ENCODE data around the gene XPNPEP1. TPM values are rescaled to one million over a fixed set of nuclear protein-coding genes. Genes with fewer than 3 reads are reported as not detected.

The XPNPEP1 gene
- total RNA-seq, 1 donor from 2014 or later: 94.6 TPM

DNA sequence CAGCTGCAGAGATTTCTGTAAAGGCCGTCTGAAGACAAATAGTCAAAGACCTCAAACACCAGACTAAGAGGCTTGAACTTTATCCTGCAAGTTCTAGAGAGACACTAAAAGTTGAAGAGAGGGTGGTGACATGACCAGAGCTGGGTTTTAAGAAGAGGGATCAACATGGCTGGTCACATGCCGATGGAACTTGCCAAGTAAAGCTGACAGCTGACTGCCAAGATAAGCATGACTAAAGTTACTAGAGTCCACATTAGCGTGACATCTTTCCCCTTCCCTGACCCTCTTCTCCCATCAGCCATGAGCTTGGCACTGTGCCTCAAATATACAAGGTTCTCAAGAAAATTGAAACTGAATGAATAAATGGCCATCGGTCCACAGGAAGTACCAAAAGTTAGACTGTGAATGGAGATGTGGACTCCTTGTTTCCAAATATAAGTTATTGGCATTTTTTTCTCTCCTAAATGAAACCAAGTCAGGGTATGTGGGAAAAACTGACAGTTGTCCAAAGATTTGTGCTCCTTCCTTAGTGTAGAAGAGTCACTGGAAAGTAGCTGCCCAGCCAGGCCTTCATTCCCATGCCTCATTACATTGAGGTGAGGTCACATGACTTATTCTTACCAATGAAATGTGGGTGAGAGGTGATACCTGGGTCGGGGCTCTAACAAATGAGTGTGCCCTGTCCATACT, 24.5 kb downstream of the XPNPEP1 start:
- Histone ChIP-seq H3K4me3 (ENCODE audit: low read depth, low read length) (no peak overlapping the region), H3K36me3 (ENCODE audit: control insufficient read depth, insufficient read depth, low read length) (no peaks in the 10 kb centered on the region), H3K27me3 (ENCODE audit: control insufficient read depth, insufficient read depth, low read length) (no peaks in the 10 kb centered on the region)
- no peak for DNase-seq (ENCODE audit: low read depth)
- TF ChIP-seq, protein P1, sequence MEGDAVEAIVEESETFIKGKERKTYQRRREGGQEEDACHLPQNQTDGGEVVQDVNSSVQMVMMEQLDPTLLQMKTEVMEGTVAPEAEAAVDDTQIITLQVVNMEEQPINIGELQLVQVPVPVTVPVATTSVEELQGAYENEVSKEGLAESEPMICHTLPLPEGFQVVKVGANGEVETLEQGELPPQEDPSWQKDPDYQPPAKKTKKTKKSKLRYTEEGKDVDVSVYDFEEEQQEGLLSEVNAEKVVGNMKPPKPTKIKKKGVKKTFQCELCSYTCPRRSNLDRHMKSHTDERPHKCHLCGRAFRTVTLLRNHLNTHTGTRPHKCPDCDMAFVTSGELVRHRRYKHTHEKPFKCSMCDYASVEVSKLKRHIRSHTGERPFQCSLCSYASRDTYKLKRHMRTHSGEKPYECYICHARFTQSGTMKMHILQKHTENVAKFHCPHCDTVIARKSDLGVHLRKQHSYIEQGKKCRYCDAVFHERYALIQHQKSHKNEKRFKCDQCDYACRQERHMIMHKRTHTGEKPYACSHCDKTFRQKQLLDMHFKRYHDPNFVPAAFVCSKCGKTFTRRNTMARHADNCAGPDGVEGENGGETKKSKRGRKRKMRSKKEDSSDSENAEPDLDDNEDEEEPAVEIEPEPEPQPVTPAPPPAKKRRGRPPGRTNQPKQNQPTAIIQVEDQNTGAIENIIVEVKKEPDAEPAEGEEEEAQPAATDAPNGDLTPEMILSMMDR (IDR thresholded peaks at IDR 0.05; ENCODE audit: insufficient read depth, low read length, poor library complexity, severe bottlenecking): no peak

DNA sequence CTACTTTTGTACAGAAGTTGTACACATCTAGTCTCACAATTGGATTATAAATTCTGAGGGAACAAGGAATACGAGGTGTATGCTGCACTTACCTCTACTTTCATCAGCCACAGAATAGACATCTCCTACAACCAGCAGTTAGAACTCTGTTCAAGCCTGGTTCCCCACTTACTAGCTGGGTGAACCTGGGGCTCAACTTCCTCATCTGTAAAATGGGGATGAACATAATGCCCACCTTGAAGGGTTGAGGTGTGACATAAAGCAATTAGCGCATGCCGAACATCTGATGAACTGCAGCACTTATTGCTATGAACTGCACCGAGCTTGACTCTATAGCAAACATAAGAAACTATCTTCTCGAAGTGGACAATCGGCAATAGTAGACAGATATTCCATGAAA, 25.3 kb downstream of the XPNPEP1 start:
- no peak for DNase-seq (ENCODE audit: low read depth)
- TF ChIP-seq, protein P1 (IDR thresholded peaks at IDR 0.05; ENCODE audit: insufficient read depth, low read length, poor library complexity, severe bottlenecking): no peak
- Histone ChIP-seq H3K4me3 (ENCODE audit: low read depth, low read length) (no peak overlapping the region), H3K27me3 (ENCODE audit: control insufficient read depth, insufficient read depth, low read length) (no peaks in the 10 kb centered on the region), H3K36me3 (ENCODE audit: control insufficient read depth, insufficient read depth, low read length) (no peaks in the 10 kb centered on the region)

DNA sequence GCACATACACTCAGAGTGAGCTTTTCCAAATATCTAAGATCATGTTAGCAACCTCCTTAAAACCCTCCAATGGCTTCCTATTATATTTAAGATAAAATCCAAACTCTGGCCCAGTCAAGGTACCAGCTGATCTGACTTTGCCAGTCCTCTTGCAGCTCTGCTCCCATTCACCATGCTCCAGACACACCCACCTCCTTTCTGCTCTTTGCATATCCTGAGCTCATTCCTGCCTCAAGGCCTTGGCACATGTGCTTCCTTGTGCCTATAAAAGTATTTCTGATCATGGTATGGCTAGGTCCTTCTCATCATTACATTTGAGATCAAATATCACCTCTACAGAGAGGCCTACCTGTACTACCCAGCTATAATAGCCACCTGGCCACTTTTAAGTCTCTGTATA, 27.5 kb downstream of the XPNPEP1 start:
- H3K4me3 ChIP-seq (ENCODE audit: low read depth, low read length): no peak overlapping the region
- DNase-seq (ENCODE audit: low read depth): no peak
- peaks cover 2% of the 10 kb centered on the region for H3K36me3 ChIP-seq (ENCODE audit: control insufficient read depth, insufficient read depth, low read length)
- TF ChIP-seq, protein P1 (IDR thresholded peaks at IDR 0.05; ENCODE audit: insufficient read depth, low read length, poor library complexity, severe bottlenecking): no peak
- no peaks in the 10 kb centered on the region for H3K27me3 ChIP-seq (ENCODE audit: control insufficient read depth, insufficient read depth, low read length)

DNA sequence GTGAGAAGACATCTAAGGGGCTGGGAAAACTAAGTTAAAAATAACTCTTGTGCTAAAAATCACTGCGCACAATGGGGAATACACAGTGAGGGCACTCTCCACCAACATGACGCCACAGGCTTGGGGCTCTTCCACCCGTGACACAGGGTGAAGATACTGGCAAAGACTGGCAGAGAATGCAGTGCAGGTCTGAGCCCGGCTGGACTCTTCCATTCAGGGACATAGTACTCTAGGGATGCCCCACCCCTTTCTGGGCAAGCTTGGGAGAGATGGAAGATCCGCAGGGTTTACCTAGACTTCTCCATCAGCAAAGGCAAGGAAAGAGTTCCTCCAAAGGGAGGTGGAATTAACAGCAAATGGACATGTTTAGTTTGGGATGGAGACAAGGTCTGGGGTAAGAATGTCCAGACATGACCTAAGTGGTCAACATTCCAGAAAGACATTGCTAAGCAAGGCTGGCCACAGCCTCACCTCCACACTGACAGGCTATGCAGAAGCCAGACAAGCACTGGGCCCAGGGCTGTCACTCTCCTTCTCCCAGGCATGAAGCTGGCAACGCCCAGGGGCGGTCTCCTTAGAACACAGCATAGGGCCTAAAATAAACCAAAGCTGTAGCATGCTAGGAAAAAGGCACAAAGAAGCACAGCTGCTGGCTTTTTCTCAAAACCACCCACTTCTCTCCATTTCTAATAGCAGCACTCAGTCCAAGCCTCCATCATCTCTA, 28.1 kb downstream of the XPNPEP1 start:
- no peak for DNase-seq (ENCODE audit: low read depth)

DNA sequence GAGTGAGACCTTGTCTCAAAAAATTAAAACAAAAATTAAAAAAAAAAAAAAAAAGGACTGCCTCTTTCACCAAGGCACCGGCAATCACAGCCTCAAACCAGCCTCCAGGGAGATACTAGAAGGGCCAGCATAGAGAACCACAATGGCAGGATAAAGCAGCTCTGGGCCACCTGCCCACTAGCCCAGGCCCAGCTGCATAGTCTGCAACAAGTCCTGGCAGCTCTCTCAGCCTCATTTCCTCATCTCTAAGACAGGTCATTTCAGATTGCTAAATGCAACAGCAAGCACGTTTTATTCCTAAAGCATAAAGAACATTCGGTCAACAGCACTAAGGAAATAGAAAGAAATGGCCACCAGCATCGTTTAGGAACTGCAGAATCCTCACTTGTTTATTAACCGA, 28.8 kb downstream of the XPNPEP1 start:
- DNase-seq (ENCODE audit: low read depth): no peak
- no peaks in the 10 kb centered on the region for H3K27me3 ChIP-seq (ENCODE audit: control insufficient read depth, insufficient read depth, low read length)
- TF ChIP-seq, protein P1 (IDR thresholded peaks at IDR 0.05; ENCODE audit: insufficient read depth, low read length, poor library complexity, severe bottlenecking): no peak
- peaks cover 2% of the 10 kb centered on the region for H3K36me3 ChIP-seq (ENCODE audit: control insufficient read depth, insufficient read depth, low read length)
- H3K4me3 ChIP-seq (ENCODE audit: low read depth, low read length): no peak overlapping the region

More for the DNA sequence above, 28.1 kb downstream of the XPNPEP1 start:
- Histone ChIP-seq H3K27me3 (ENCODE audit: control insufficient read depth, insufficient read depth, low read length) (no peaks in the 10 kb centered on the region), H3K36me3 (ENCODE audit: control insufficient read depth, insufficient read depth, low read length) (peaks cover 2% of the 10 kb centered on the region), H3K4me3 (ENCODE audit: low read depth, low read length) (no peak overlapping the region)
- TF ChIP-seq, protein P1 (IDR thresholded peaks at IDR 0.05; ENCODE audit: insufficient read depth, low read length, poor library complexity, severe bottlenecking): no peak

Data from kidney epithelial cell (primary cell).